Endodermal cell (in vitro differentiated cells): ENCODE data around the gene NR1I3. TPM values are rescaled to one million over a fixed set of nuclear protein-coding genes. Genes with fewer than 3 reads are reported as not detected.

Experiments
- DNase-seq: peaks from one replicate; pipeline ENCODE4 v3.0.0-alpha.2; 2017
- H3K27ac ChIP-seq: 2 replicates; pipeline ENCODE4 v1.5.1; 2013; ENCODE audit warnings: mild to moderate bottlenecking, low read depth, low read length, moderate library complexity
- H3K27me3 ChIP-seq: 2 replicates; pipeline ENCODE4 v1.6.1; 2013; ENCODE audit warnings: mild to moderate bottlenecking, low read length, moderate library complexity; ENCODE audit not compliant: insufficient read depth, control insufficient read depth, poor library complexity, severe bottlenecking
- H3K36me3 ChIP-seq: 2 replicates; pipeline ENCODE4 v1.7.0; 2013; ENCODE audit warnings: mild to moderate bottlenecking, low read length, moderate library complexity; ENCODE audit not compliant: control insufficient read depth, insufficient read depth
- H3K4me1 ChIP-seq: one replicate; pipeline ENCODE4 v1.7.0; 2013; ENCODE audit warnings: low read length; ENCODE audit not compliant: control insufficient read depth, insufficient read depth
- H3K4me3 ChIP-seq: 2 replicates; pipeline ENCODE4 v1.5.1; 2013; ENCODE audit warnings: mild to moderate bottlenecking, low read length, moderate library complexity
- H3K9ac ChIP-seq: 2 replicates; pipeline ENCODE4 v1.6.1; 2013; ENCODE audit warnings: mild to moderate bottlenecking, low read length, moderate library complexity; ENCODE audit not compliant: poor library complexity, severe bottlenecking; ENCODE audit errors: extremely low read depth
- H3K9me3 ChIP-seq: 2 replicates; pipeline ENCODE4 v1.6.1; 2013; ENCODE audit warnings: mild to moderate bottlenecking, low read length, moderate library complexity; ENCODE audit not compliant: control insufficient read depth
- H3K27ac Mint-ChIP-seq: 2 replicates; pipeline ENCODE4 v1.8.0; 2020; ENCODE audit warnings: mixed read lengths
- H3K27me3 Mint-ChIP-seq: 2 replicates; pipeline ENCODE4 v1.8.0; 2021; ENCODE audit warnings: mild to moderate bottlenecking, mixed read lengths; ENCODE audit not compliant: insufficient read depth
- H3K36me3 Mint-ChIP-seq: 2 replicates; pipeline ENCODE4 v1.8.0; 2020; ENCODE audit warnings: low read depth, mixed read lengths
- H3K4me1 Mint-ChIP-seq: 2 replicates; pipeline ENCODE4 v1.8.0; 2020; ENCODE audit warnings: mixed read lengths
- H3K4me3 Mint-ChIP-seq: 2 replicates; pipeline ENCODE4 v1.8.0; 2020; ENCODE audit warnings: mild to moderate bottlenecking, moderate library complexity, mixed read lengths
- H3K9me3 Mint-ChIP-seq: 2 replicates; pipeline ENCODE4 v1.8.0; 2020; ENCODE audit warnings: mild to moderate bottlenecking, mixed read lengths
- WGBS, 2 experiments: methylation state at CpG; one replicate each; pipeline versions ENCODE4 v1.1.5 to v1.1.7; 2013; ENCODE audit warnings: missing lambda C conversion rate in 2 of 2, mixed read lengths in 1 of 2; ENCODE audit not compliant: insufficient coverage in 1 of 2, insufficient read length in 1 of 2; 5-methylcytosine and 5-hydroxymethylcytosine counted together
- long read RNA-seq, 4 experiments: library from polyadenylated mRNA in 2 of 4; library from RNA in 1 of 4; library from capped mRNA in 1 of 4; stranded (forward) in 3 of 4; unstranded in 1 of 4; transcript quantifications; one replicate each; pipeline ENCODE4 v2.0.0, GENCODE V29; 2020 to 2021; ENCODE audit warnings: inconsistent platforms in 1 of 4
- polyA plus RNA-seq, 2 experiments: library from polyadenylated mRNA; stranded (reverse); fragments of 50-300 nt; gene quantifications; one replicate each; pipeline ENCODE4 v1.2.3, GENCODE V29; 2013
- total RNA-seq, 2 donors: library from RNA; stranded (reverse); fragmentation: NEBNext Ultra II Directional in 1 of 2; extraction: Animal tissue kit (Norgen Biotek cat#: 25700) in 1 of 2; gene quantifications; 2 replicates in 1 of 2; 3 replicates in 1 of 2; pipeline ENCODE4 v1.2.1, GENCODE V29; 2021
- TF ChIP-seq, protein P1 (sequence below): fragments of 200-600 bp; sonication (generic); conservative IDR thresholded peaks from 2 replicates; pipeline ENCODE4 v1.5.0; 2021; ENCODE audit warnings: antibody characterized with exemption, mild to moderate bottlenecking

NR1I3 gene, protein sequence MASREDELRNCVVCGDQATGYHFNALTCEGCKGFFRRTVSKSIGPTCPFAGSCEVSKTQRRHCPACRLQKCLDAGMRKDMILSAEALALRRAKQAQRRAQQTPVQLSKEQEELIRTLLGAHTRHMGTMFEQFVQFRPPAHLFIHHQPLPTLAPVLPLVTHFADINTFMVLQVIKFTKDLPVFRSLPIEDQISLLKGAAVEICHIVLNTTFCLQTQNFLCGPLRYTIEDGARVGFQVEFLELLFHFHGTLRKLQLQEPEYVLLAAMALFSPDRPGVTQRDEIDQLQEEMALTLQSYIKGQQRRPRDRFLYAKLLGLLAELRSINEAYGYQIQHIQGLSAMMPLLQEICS
- not detected for total RNA-seq
- not detected for polyA plus RNA-seq (2013, experiment 1 of 2)
- not detected for polyA plus RNA-seq (2013, experiment 2 of 2)
- long read RNA-seq, experiment 1, result 0 reads
- long read RNA-seq, experiment 2, result 0 reads
- long read RNA-seq, experiment 3, result 0 reads
- long read RNA-seq, experiment 4, result 0 reads

DNA sequence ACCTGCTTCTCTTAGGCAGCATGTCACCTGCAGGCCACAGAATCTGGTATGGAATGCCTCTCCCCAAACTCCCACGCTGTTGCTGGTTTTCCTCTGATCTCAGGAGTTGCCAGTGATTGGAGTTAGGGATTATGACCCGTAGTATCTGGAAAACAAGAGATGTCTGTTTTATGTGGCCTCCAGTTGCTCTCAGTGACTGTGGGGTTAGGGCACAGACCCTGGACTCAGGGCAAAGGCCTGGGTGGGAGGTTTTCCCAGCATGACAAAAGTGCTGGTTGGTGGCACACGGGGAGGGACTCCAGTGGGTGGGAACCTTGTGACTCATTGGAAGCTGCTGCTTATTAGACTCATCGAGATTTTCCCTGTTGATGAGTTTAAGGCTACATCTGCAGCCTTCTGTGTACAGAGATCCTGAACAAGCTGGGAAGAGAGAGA lies at the start of gene NR1I3:
TSS of gene NR1I3 (minus strand) at position 165 of the 435 bp plus-strand sequence. CDS start 1,638 bp downstream, outside the sequence.
- TF ChIP-seq, protein P1, sequence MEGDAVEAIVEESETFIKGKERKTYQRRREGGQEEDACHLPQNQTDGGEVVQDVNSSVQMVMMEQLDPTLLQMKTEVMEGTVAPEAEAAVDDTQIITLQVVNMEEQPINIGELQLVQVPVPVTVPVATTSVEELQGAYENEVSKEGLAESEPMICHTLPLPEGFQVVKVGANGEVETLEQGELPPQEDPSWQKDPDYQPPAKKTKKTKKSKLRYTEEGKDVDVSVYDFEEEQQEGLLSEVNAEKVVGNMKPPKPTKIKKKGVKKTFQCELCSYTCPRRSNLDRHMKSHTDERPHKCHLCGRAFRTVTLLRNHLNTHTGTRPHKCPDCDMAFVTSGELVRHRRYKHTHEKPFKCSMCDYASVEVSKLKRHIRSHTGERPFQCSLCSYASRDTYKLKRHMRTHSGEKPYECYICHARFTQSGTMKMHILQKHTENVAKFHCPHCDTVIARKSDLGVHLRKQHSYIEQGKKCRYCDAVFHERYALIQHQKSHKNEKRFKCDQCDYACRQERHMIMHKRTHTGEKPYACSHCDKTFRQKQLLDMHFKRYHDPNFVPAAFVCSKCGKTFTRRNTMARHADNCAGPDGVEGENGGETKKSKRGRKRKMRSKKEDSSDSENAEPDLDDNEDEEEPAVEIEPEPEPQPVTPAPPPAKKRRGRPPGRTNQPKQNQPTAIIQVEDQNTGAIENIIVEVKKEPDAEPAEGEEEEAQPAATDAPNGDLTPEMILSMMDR, result no peak
- peaks cover 4% of the 10 kb centered on the region for H3K27me3 Mint-ChIP-seq
- H3K9me3 ChIP-seq, result no peaks in the 10 kb centered on the region

DNA sequence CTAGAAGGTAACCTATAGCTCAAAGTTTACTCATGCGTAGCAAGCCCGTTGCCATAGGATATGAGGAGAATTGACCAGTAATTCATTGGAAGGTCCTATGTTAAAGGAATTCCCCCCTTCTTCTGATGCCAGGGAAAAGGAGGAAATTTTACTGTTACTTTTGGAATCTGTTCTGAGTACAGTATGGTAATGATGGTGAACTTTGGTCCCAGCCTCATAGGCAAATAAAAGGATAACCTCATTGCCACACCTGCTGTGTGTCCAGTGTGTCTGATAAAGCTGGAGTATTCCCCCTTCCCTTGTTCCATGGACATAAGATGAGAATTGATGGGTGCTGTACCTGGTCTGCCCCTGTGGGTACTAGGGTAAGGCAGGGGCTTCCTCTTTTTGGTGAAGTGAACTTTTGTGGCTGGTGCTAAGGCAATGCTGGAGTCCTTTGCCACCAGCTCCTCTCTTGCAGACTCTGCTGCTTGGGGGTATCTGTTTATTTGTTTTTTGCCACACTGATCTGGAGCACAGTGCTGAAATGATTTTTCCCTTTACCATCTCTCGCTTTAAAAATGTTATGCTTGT lies 49.6 kb upstream of the NR1I3 start:
- Mint-ChIP-seq H3K9me3 (peaks cover 5% of the 10 kb centered on the region), H3K27me3 (peaks cover 10% of the 10 kb centered on the region), H3K27ac (no peak overlapping the region), H3K4me3 (no peak overlapping the region), H3K36me3 (peaks cover 1% of the 10 kb centered on the region), H3K4me1 (peaks cover 25% of the 10 kb centered on the region)
- H3K27me3 ChIP-seq, result peaks cover 5% of the 10 kb centered on the region
- no peaks in the 10 kb centered on the region for H3K36me3 ChIP-seq
- 98 to 100% methylated on average over 1 to 3 of the region's 3 CpGs for WGBS, 2 experiments
- H3K4me1 ChIP-seq, result no peaks in the 10 kb centered on the region
- no peak overlapping the region for H3K4me3 ChIP-seq
- H3K27ac ChIP-seq, result no peak overlapping the region
- TF ChIP-seq, protein P1, result no peak
- no peaks in the 10 kb centered on the region for H3K9me3 ChIP-seq
- DNase-seq, result no peak
- no peak overlapping the region for H3K9ac ChIP-seq

More for the DNA sequence above, at the start of gene NR1I3:
- Histone ChIP-seq H3K4me3 (no peak within 1 kb of the TSS), H3K9ac (no peak within 1 kb of the TSS), H3K27me3 (no peaks in the 10 kb centered on the region), H3K27ac (no peak within 1 kb of the TSS), H3K36me3 (no peaks in the 10 kb centered on the region), H3K4me1 (no peaks in the 10 kb centered on the region)
- Mint-ChIP-seq H3K27ac (no peak within 1 kb of the TSS), H3K4me1 (no peaks in the 10 kb centered on the region), H3K4me3 (no peak within 1 kb of the TSS), H3K9me3 (no peaks in the 10 kb centered on the region), H3K36me3 (no peaks in the 10 kb centered on the region)
- DNase-seq, result no peak
- 62 to 89% methylated on average over 2 to 4 of the region's 4 CpGs for WGBS, 2 experiments

DNA sequence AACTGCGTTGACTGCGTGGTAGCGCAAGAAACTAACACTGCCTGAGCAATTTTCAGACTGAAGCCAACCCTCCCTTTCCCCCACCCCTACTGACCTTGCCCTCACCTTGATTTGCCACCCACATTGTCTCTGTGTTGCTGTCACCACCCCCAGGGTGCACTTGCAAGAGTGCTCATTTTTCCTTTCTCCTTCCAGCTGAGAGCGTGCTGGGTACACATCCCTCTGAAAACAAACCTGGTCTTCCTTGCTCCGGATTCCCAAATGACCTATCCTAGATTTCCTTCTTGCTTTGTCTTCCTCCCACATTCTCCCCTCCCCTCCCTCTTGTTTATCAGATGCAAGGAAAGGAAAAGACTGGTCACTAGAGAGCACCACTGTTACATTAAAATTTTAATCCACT lies 47.5 kb upstream of the NR1I3 start:
- H3K27ac Mint-ChIP-seq, result no peak overlapping the region
- H3K4me1 Mint-ChIP-seq, result peaks cover 21% of the 10 kb centered on the region

More for the DNA sequence above, 47.5 kb upstream of the NR1I3 start:
- WGBS, 2 experiments, result 74 to 79% methylated on average over 2 to 5 of the region's 5 CpGs
- DNase-seq, result no peak
- Histone ChIP-seq H3K9me3 (no peaks in the 10 kb centered on the region), H3K9ac (no peak overlapping the region), H3K27ac (no peak overlapping the region), H3K27me3 (peaks cover 5% of the 10 kb centered on the region), H3K36me3 (no peaks in the 10 kb centered on the region), H3K4me1 (no peaks in the 10 kb centered on the region), H3K4me3 (no peak overlapping the region)
- TF ChIP-seq, protein P1, result peak; percentile 11
- Mint-ChIP-seq H3K27me3 (peaks cover 12% of the 10 kb centered on the region), H3K9me3 (peaks cover 13% of the 10 kb centered on the region), H3K4me3 (no peak overlapping the region), H3K36me3 (peaks cover 4% of the 10 kb centered on the region)
